Stimulated activated CD4-positive, alpha-beta T cell treated with anti-CD3 and anti-CD28 coated beads, Interleukin-15, amount 100 ng/mL, for 48 hours (primary cell): Measurements from ENCODE around the gene TAC3.
"Not testable (repeated sequence)": the region's sequence is repeated elsewhere in the genome, so short reads cannot be mapped to it uniquely, and the experiment has no call there.

Experiments
- DNase-seq, 2 donors: peaks; one replicate each; pipeline ENCODE4 v3.0.0-alpha.2; 2020; ENCODE audit warnings: low read depth in 2 of 2

Gene TAC3

DNA sequence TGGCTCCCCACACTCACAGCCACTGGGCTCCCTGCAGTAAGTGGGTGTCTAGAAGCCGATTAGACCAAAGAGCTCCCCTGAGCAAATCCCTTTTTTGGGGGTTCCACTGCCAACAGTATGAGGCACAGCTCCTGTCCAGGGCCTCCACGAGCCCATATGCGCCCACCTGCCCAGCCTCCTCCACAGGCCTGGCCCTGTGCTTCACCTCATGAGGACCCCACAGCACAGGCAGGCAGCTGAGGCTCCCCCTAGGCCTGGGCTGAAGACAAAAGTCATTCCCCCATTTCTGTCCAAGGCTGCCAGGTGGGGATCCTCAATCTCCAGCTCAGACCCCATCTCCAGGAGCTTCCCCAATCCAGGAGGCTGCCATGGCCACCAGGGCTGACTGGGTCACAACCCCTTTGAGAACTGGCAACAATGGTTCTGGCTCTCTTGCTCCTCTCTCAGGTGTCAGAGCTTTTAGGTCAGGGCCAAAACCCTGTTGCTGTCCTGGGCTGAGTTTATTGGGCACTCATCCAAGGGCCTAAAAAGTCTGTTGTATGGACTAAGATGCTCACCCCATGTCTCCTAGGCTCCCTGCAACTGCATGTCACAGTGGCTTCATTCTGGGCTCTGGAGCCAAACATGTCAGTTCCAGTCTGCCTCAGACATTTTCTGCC, 33.6 kb downstream of the TAC3 start:
- DNase-seq = not testable (repeated sequence)

DNA sequence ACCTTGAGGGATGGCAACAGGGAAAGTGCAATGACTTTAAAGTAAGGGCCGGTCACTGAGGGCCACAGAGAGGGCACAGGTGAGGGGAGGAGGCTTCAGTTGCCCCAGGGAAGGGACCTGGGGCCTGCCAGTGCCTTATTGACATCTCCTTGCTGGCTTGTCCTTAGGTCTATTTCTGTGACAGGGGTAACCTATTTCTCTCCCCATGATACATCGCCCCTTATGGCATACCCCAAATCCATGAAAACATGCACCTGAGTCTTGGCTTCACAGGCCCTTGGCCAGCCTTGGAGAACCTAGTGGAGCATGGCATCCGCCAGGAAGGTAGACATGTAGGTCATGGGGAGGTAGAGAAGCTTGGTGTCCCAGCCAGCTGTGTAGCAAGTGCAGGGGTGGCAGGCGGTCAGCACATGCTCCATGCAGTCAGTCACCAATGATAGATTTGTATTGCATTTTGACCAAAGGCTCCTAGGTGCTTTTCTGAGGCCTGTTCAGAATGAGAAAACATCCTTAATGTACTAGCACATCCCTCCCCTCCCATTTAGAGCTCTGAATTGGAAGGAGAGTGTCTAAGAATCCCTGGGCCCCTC, 35.3 kb downstream of the TAC3 start:
- no peak for DNase-seq

DNA sequence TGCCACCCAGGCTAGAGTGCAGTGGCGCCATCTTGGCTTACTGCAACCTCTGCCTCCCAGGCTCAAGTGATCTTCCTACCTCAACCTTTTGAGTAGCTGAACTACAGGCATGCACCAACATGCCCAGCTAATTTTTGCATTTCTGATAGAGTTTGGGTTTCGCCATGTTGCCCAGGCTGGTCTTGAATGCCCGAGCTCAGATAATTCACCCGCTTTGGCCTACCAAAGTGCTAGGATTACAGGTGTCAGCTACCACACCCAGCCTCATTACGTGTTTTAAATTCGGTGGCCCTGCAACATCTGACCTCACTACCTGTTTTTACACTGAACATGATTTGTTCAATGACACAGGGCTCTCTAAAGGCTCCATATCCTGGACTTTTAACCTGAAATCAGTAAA, 36.1 kb downstream of the TAC3 start:
- no peak for DNase-seq

DNA sequence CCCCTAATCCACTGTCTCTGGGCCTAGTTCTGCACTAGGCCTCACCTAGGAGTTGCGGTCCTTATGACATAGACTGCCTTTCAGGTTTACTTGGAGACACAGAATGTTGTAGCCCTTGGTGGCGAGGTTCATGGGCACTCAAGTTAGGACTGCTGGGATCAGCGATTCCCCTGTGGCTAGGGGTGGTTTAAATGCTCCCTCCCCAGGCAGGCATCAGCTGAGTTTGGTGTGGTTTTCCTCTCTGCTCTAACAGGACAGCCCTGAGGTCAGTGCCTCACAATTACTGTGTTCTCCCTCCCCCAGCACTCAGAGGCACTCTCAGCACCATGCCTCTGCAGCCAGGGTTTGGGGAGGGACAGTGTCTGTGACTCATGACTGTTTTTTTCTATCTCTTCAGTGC, 36.7 kb downstream of the TAC3 start:
- DNase-seq = no peak

DNA sequence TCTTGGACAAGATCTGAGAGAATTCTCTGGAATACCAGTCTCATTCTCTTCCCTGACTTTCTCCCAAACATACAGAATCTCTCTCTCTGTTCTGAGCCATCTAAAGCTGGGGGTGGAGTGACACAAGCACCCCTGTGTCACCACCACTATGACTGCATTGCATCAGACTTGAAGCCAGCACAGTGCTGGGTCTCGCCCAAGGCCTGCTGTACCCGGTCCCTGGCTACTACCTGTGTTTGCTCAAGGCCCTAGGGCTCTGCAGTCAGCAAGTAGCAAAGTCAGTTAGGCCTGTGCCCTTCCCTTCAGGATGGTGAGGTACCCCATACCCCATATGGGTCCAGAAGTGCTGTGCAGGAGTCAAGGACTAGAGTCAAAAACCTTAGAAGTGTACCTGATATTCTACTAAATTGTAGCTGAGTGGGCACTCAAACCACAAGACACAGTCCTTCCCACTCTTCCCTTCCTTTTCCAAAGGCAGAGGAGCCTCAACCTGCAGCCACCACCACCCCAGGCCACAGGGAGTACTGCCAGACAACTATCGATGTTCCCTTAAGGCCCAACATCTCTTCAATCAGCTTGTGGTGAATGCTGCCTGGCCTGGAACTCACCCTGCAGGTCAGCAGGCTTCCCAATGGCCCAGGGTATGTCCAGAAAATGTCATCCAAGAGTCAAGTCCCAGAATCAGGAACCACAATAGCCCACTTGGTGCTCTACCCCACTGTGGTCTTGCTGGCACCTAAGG, 37.8 kb downstream of the TAC3 start:
- DNase-seq = no peak

DNA sequence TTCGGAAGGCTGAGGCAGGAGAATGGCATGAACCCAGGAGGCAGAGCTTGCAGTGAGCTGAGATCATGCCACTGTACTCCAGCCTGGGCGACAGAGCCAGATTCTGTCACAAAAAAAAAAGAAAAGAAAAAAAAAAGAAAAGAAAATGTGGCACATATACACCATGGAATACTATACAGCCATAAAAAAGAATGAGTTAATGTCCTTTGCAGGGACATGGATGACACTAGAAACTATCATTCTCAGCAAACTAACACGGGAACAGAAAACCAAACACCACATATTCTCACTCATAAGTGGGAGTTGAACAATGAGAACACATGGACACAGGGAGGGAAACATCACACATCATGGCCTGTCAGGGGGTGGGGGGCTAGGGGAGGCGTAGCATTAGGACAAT, 39.0 kb downstream of the TAC3 start:
- DNase-seq = not testable (repeated sequence)

DNA sequence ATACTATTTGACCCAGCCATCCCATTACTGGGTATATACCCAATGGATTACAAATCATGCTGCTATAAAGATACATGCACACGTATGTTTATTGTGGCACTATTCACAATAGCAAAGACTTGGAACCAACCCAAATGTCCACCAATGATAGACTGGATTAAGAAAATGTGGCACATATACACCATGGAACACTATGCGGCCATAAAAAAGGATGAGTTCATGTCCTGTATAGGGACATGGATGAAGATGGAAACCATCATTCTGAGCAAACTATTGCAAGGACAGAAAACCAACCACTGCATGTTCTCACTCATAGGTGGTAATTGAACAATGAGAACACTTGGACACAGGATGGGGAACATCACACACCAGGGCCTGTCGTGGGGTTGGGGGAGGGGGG, 42.1 kb downstream of the TAC3 start:
- DNase-seq = not testable (repeated sequence)

DNA sequence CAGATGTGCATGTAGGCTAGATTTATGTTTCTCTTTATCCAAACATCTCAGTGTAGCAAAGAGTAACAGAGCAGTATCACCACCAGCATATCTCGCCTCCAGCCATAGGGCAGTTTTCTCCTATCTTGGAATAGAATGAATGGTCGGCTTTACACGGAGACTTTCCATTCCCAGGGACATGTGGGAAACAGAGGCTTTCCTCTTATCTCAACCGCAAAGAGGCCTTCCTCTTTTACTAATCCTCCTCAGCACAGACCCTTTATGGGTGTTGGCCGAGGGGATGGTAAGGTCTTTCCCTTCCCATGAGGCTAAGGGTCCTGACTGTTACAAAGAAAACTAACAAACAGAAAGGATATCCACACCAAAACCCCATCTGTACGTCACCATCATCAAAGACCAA, 47.4 kb downstream of the TAC3 start:
- DNase-seq = not testable (repeated sequence)

DNA sequence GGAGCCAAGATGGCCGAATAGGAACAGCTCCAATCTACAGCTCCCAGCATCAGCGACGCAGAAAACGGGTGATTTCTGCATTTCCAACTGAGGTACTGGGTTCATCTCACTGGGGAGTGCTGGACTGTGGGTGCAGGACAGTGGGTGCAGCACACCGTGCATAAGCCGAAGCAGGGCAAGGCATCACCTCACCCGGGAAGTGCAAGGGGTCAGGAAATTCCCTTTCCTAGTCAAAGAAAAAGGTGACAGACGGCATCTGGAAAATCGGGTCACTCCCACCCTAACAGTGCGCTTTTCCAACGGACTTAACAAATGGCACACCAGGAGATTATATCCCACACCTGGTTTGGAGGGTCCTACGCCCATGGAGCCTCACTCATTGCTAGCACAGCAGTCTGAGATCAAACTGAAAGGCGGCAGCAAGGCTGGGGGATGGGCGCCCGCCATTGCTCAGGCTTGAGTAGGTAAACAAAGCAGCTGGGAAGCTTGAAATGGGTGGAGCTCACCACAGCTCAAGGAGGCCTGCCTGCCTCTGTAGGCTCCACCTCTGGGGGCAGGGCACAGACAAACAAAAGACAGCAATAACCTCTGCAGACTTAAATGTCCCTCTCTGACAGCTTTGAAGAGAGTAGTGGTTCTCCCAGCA, 50.2 kb downstream of the TAC3 start:
- not testable (repeated sequence) for DNase-seq

DNA sequence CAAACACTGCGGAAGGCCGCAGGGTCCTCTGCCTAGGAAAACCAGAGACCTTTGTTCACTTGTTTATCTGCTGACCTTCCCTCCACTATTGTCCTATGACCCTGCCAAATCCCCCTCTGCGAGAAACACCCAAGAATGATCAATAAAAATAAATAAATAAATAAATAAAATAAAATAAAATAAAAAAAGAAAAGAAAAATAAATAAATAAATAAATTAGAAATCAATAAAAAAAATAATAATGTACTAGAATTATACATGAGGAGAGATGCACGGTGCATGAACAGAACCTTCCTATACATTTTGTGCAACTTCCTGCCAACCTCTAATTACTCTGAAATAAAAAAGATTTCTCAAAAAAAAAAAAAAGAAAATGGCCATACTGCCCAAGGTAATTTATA, 51.2 kb downstream of the TAC3 start:
- DNase-seq = not testable (repeated sequence)

DNA sequence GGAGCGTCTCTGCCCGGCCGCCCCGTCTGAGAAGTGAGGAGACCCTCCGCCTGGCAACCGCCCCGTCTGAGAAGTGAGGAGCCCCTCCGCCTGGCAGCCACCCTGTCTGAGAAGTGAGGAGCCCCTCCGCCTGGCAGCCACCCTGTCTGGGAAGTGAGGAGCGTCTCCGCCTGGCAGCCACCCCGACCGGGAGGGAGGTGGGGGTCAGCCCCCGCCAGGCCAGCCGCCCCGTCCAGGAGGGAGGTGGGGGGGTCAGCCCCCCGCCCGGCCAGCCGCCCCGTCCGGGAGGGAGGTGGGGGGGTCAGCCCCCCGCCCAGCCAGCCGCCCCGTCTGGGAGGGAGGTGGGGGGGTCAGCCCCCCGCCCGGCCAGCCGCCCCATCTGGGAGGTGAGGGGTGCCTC, 52.8 kb downstream of the TAC3 start:
- DNase-seq = not testable (repeated sequence)

DNA sequence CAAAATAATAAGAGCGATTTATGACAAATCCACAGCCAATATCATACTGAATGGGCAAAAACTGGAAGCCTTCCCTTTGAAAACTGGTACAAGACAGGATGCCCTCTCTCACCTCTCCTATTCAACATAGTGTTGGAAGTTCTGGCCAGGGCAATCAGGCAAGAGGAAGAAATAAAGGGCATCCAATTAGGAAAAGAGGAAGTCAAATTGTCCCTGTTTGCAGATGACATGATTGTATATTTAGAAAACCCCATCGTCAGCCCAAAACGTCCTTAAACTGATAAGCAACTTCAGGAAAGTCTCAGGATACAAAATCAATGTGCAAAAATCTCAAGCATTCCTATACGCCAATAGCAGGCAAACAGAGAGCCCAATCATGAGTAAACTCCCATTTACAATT, 54.1 kb downstream of the TAC3 start:
- DNase-seq = not testable (repeated sequence)
